Caco-2 (cell line): ENCODE results near the gene MOB3B. TPM values are rescaled to one million over a fixed set of nuclear protein-coding genes. Genes with fewer than 3 reads are reported as not detected.

Experiments
- BruUV-seq: library from RNA; stranded (reverse); fragments of 400-500 nt; replicated peaks from 2 replicates; lab custom pipeline; 2021; lab: Mats Ljungman, UMichigan
- CTCF ChIA-PET: fragments of 300-600 bp; sonication (Branson Sonifier 250); formaldehyde crosslinking; loops from one replicate; lab custom pipeline; 2022; ENCODE audit warnings: antibody characterized with exemption; lab: Charles Lee
- POLR2A ChIA-PET: fragments of 300-600 bp; sonication (Branson Sonifier 250); formaldehyde crosslinking; loops from one replicate; lab custom pipeline; 2022; ENCODE audit warnings: antibody characterized with exemption; lab: Charles Lee
- DNase-seq, 2 experiments: peaks; one replicate each; pipeline versions ENCODE4 v3.0.0 to v3.0.0-alpha.2; 2020 to 2022
- H3K27me3 ChIP-seq: replicated peaks from 2 replicates; pipeline ENCODE4 v1.6.0; 2011; ENCODE audit warnings: low read length; ENCODE audit not compliant: control insufficient read depth, insufficient read depth
- H3K36me3 ChIP-seq: 2 replicates; pipeline ENCODE4 v1.5.1; 2011; ENCODE audit warnings: low read length; ENCODE audit not compliant: control insufficient read depth, insufficient read depth
- H3K4me1 ChIP-seq: fragments of 250-450 bp; sonication (Bioruptor Pico); 2 replicates; pipeline ENCODE4 v1.5.1; 2020; ENCODE audit warnings: mild to moderate bottlenecking
- H3K4me3 ChIP-seq: 2 replicates; pipeline ENCODE4 v1.5.1; 2011; ENCODE audit warnings: low read depth, mild to moderate bottlenecking, control low read depth, low read length
- H3K9me3 ChIP-seq: fragments of 250-450 bp; sonication (Bioruptor Pico); 2 replicates; pipeline ENCODE4 v1.5.1; 2020; ENCODE audit warnings: mild to moderate bottlenecking, moderate library complexity
- H3K27ac Mint-ChIP-seq: one replicate; pipeline ENCODE4 v1.8.0; 2022; ENCODE audit warnings: mixed read lengths; ENCODE audit not compliant: unreplicated experiment
- H3K27me3 Mint-ChIP-seq: one replicate; pipeline ENCODE4 v1.8.0; 2022; ENCODE audit warnings: mixed read lengths; ENCODE audit not compliant: insufficient read depth, unreplicated experiment
- H3K36me3 Mint-ChIP-seq: one replicate; pipeline ENCODE4 v1.8.0; 2022; ENCODE audit warnings: mild to moderate bottlenecking, mixed read lengths; ENCODE audit not compliant: insufficient read depth, unreplicated experiment
- H3K4me1 Mint-ChIP-seq: one replicate; pipeline ENCODE4 v1.8.0; 2022; ENCODE audit warnings: low read depth, mixed read lengths; ENCODE audit not compliant: unreplicated experiment
- H3K4me3 Mint-ChIP-seq: one replicate; pipeline ENCODE4 v1.8.0; 2022; ENCODE audit warnings: mild to moderate bottlenecking, moderate library complexity, mixed read lengths; ENCODE audit not compliant: unreplicated experiment
- H3K9me3 Mint-ChIP-seq: one replicate; pipeline ENCODE4 v1.8.0; 2022; ENCODE audit warnings: mixed read lengths; ENCODE audit not compliant: unreplicated experiment
- intact Hi-C: fragments of 100-400 bp; cut with micrococcal nuclease; formaldehyde crosslinking; loops from one replicate; pipeline ENCODE4 v1.10.0; 2022; ENCODE audit not compliant: unreplicated experiment
- total RNA-seq: library from RNA; stranded (reverse); gene quantifications from 2 replicates; pipeline ENCODE4 v1.2.3, GENCODE V29; 2022
- TF ChIP-seq, protein P1 (sequence below), 2 experiments: fragments of 200-600 bp in 1 of 2; IDR thresholded peaks; 1 replicate in 1 of 2; 2 replicates in 1 of 2; pipeline versions ENCODE4 v1.5.1 to v1.8.0; 2011 to 2022; ENCODE audit warnings: antibody characterized with exemption in 1 of 2, control low read depth in 1 of 2, inconsistent platforms in 1 of 2, low read depth in 1 of 2, low read length in 1 of 2, mild to moderate bottlenecking in 1 of 2, moderate library complexity in 1 of 2; ENCODE audit not compliant: insufficient read depth in 1 of 2, severe bottlenecking in 1 of 2, unreplicated experiment in 1 of 2

The MOB3B gene
- total RNA-seq, 1 experiment from 2014 or later, result 5.3 TPM

GRCh38 chr9:27487128-27487640, 42.4 kb downstream of the MOB3B start:
- intact Hi-C loops, result loop anchor here (5.0 kb wide), 2 partner anchors 40 to 60 kb away; partner anchors contain the start of gene MOB3B
- Histone ChIP-seq H3K4me3 (no peak overlapping the region), H3K4me1 (0 out of 2 replicates have a peak, but pooled peaks cover 5% of the 10 kb centered on the region), H3K9me3 (no peaks in the 10 kb centered on the region), H3K27me3 (no peaks in the 10 kb centered on the region), H3K36me3 (no peaks in the 10 kb centered on the region)
- H3K27ac Mint-ChIP-seq, result no peak overlapping the region
- ChIA-PET CTCF (no interaction called here), POLR2A (no interaction called here)
- H3K27me3 Mint-ChIP-seq, result no peaks in the 10 kb centered on the region
- no peak overlapping the region for H3K4me3 Mint-ChIP-seq
- peaks cover 5% of the 10 kb centered on the region for H3K36me3 Mint-ChIP-seq
- BruUV-seq, result no TSS peak
- no peaks in the 10 kb centered on the region for H3K9me3 Mint-ChIP-seq
- TF ChIP-seq, protein P1, sequence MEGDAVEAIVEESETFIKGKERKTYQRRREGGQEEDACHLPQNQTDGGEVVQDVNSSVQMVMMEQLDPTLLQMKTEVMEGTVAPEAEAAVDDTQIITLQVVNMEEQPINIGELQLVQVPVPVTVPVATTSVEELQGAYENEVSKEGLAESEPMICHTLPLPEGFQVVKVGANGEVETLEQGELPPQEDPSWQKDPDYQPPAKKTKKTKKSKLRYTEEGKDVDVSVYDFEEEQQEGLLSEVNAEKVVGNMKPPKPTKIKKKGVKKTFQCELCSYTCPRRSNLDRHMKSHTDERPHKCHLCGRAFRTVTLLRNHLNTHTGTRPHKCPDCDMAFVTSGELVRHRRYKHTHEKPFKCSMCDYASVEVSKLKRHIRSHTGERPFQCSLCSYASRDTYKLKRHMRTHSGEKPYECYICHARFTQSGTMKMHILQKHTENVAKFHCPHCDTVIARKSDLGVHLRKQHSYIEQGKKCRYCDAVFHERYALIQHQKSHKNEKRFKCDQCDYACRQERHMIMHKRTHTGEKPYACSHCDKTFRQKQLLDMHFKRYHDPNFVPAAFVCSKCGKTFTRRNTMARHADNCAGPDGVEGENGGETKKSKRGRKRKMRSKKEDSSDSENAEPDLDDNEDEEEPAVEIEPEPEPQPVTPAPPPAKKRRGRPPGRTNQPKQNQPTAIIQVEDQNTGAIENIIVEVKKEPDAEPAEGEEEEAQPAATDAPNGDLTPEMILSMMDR (IDR thresholded peaks at IDR 0.05; ENCODE audit: insufficient read depth in 1 of 2, low read depth in 1 of 2, low read length in 1 of 2, severe bottlenecking in 1 of 2, unreplicated experiment in 1 of 2), result no peak
- no peak for DNase-seq
- H3K4me1 Mint-ChIP-seq, result peaks cover 14% of the 10 kb centered on the region

- H3K4me3 Mint-ChIP-seq, result no peak overlapping the region
- no peak overlapping the region for H3K27ac Mint-ChIP-seq
- Histone ChIP-seq H3K9me3 (no peaks in the 10 kb centered on the region), H3K4me1 (0 out of 2 replicates have a peak, but pooled peaks cover 5% of the 10 kb centered on the region), H3K4me3 (no peak overlapping the region), H3K36me3 (no peaks in the 10 kb centered on the region), H3K27me3 (no peaks in the 10 kb centered on the region)
- intact Hi-C loops, result loop anchor here (5.0 kb wide), 2 partner anchors 42 to 58 kb away; partner anchors contain the start of gene MOB3B
- POLR2A ChIA-PET, result no interaction called here
- H3K9me3 Mint-ChIP-seq, result no peaks in the 10 kb centered on the region
- peaks cover 14% of the 10 kb centered on the region for H3K4me1 Mint-ChIP-seq
- DNase-seq, result no peak
- CTCF ChIA-PET, result no interaction called here
- no peaks in the 10 kb centered on the region for H3K27me3 Mint-ChIP-seq
- H3K36me3 Mint-ChIP-seq, result peaks cover 5% of the 10 kb centered on the region
- TF ChIP-seq, protein P1 (IDR thresholded peaks at IDR 0.05; ENCODE audit: insufficient read depth in 1 of 2, low read depth in 1 of 2, low read length in 1 of 2, severe bottlenecking in 1 of 2, unreplicated experiment in 1 of 2), result no peak
- BruUV-seq, result no TSS peak
Observed at GRCh38 chr9:27485158-27485557, 44.5 kb downstream of the MOB3B start.

- Histone ChIP-seq H3K4me1 (0 out of 2 replicates have a peak, but pooled peaks cover 5% of the 10 kb centered on the region), H3K9me3 (no peaks in the 10 kb centered on the region), H3K36me3 (no peaks in the 10 kb centered on the region), H3K4me3 (no peak overlapping the region), H3K27me3 (no peaks in the 10 kb centered on the region)
- no peak for DNase-seq
- H3K9me3 Mint-ChIP-seq, result peaks cover 3% of the 10 kb centered on the region
- H3K27ac Mint-ChIP-seq, result no peak overlapping the region
- no TSS peak for BruUV-seq
- CTCF ChIA-PET, result no interaction called here
- TF ChIP-seq, protein P1 (IDR thresholded peaks at IDR 0.05; ENCODE audit: insufficient read depth in 1 of 2, low read depth in 1 of 2, low read length in 1 of 2, severe bottlenecking in 1 of 2, unreplicated experiment in 1 of 2), result no peak
- H3K4me1 Mint-ChIP-seq, result peaks cover 7% of the 10 kb centered on the region
- intact Hi-C loops, result no loop called here
- H3K27me3 Mint-ChIP-seq, result no peaks in the 10 kb centered on the region
- POLR2A ChIA-PET, result no interaction called here
- no peak overlapping the region for H3K4me3 Mint-ChIP-seq
- H3K36me3 Mint-ChIP-seq, result no peaks in the 10 kb centered on the region
Observed at GRCh38 chr9:27483576-27483975, 46.0 kb downstream of the MOB3B start.
